ENCODE measurements around the gene GDI1. TPM values are rescaled to one million over a fixed set of nuclear protein-coding genes. Genes with fewer than 3 reads are reported as not detected.

The GDI1 gene
- total RNA-seq, 1 experiment from 2014 or later: 116 TPM

DNA sequence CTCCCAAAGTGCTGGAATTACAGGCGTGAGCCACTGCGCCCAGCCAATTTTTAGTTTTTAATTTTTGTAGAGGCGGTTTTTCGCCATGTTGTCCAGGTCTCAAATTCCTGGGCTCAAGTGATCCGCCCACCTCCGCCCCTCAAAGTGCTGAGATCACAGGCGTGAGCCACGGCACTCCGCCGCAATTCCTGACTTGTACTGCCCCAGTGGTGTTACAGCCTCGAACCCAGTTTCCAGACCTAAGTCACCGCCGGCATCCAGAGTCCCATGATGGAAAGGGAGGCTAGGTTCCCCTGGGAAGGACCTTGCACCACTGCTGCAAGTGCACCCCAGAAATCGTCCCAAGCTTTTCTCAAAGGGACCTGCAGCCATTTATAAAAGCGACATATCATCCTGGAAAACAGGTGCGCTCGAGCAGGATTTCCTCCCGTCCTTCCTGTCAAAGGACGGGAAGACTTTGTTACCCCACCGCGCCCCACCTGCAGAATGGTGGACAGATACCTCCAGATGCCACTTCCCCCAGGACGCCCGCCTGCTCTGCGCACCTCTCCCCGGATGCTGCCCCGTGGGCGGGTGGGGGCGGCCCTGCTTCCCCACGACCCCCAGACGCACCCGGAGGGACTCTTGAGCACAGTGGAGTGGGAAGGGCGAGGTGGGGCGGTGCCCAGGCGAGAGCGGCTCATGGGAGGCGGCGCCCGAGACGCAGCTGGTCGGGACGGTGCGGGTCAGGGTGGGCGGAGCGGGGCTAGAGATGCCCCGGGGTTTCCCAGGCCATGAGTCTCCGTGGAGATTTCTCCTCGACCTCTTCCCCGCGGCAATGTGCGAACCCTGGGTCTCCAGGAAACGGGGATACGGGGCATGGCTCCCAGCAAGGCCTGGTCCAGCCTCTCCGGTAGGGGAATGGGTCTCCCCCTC, 39.7 kb upstream of the GDI1 start:
- POLR2A ChIA-PET (ENCODE audit: unreplicated experiment): interaction anchor here (0.5 to 1.0 kb wide), 6 partner anchors 22 to 77 kb away, joined by 3 to 14 read pairs (median 4); no protein-coding TSS in a partner anchor
- intact Hi-C loops (cut with micrococcal nuclease; ENCODE audit: unreplicated experiment): loop anchor here (5.0 kb wide), 4 partner anchors 45 to 135 kb away; partner anchors contain the start of genes FAM50A, PLXNA3 and UBL4A

DNA sequence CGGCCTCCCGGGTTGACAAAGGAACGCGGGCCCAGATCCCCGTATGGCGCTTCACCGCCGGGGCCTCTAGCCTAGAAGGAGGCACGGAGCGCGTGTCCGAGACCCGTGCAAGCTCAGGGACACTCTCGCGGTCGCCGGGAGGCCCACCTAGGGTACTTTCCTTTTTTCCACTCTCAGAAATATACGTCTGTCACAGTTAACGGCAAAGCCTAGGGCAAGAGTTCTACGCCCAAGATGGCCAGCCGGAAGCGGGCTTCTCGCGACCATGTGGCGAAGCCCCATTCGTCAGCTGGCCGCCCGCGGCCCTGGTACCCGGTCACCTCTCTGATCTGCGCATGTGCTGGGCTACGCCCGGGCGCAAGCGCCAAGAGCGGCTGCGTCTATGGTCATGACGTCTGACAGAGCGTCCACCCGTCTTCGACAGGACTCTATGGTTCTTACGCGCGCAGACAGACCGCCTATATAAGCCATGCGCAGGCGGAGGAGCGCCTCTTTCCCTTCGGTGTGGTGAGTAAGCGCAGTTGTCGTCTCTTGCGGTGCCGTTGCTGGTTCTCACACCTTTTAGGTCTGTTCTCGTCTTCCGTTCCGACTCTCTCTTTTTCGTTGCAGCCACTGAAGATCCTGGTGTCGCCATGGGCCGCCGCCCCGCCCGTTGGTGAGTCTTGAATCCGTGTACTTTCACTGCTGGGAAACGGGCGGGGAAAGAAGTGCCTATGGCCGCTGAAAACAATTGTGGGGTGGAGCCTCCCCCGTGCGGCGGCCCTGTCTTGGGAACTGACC, 38.9 kb upstream of the GDI1 start, which contains the start of gene RPL10:
RPL10 (plus strand) TSS at position 490 of the 780 bp plus-strand sequence; CDS start at position 633, 143 bp downstream.
- Histone ChIP-seq H2AFZ (peak within 1 kb of the TSS; percentile 66; the same call in 1 of the 2 replicates), H3K4me1 (replicated peaks; ENCODE audit: insufficient read depth) (peaks cover 12% of the 10 kb centered on the region), H3K36me3 (ENCODE audit: low read depth) (peaks cover 20% of the 10 kb centered on the region), H3K4me3 (peak within 1 kb of the TSS; percentile 93), H3K27ac (peak within 1 kb of the TSS; percentile 97), H3K79me2 (ENCODE audit: low read depth) (peaks cover 29% of the 10 kb centered on the region), H3K27me3 (ENCODE audit: insufficient read depth, low read depth) (no peaks in the 10 kb centered on the region), H4K20me1 (ENCODE audit: insufficient read depth) (peaks cover 22% of the 10 kb centered on the region), H3F3A (ENCODE audit: insufficient read depth, low read depth) (peaks cover 52% of the 10 kb centered on the region), H3K9me2 (ENCODE audit: insufficient read depth) (no peaks in the 10 kb centered on the region), H3K9me3 (ENCODE audit: insufficient read depth, low read depth) (no peaks in the 10 kb centered on the region), H3K4me2 (peak within 1 kb of the TSS; percentile 94)
- intact Hi-C loops (cut with micrococcal nuclease; ENCODE audit: unreplicated experiment): loop anchor here (5.0 kb wide), 4 partner anchors 44 to 134 kb away; partner anchors contain the start of genes FAM50A, PLXNA3 and UBL4A
- CTCF ChIA-PET: interaction anchor here (1.2 to 4.4 kb wide), 2 partner anchors 11 to 24 kb away, joined by 5 to 14 read pairs; partner anchors contain the start of genes DNASE1L1 and FLNA
- no TSS peak for BruUV-seq (replicated peaks)
- peak; percentile 92 to 98 for DNase-seq
- POLR2A ChIA-PET (ENCODE audit: unreplicated experiment): interaction anchor here (0.5 to 0.7 kb wide), 3 partner anchors 27 to 76 kb away, joined by 4 to 14 read pairs (median 11); no protein-coding TSS in a partner anchor
- no peak for TF ChIP-seq EZH2 (IDR thresholded peaks at IDR 0.05; ENCODE audit: low read depth)
- TF ChIP-seq, protein P1, sequence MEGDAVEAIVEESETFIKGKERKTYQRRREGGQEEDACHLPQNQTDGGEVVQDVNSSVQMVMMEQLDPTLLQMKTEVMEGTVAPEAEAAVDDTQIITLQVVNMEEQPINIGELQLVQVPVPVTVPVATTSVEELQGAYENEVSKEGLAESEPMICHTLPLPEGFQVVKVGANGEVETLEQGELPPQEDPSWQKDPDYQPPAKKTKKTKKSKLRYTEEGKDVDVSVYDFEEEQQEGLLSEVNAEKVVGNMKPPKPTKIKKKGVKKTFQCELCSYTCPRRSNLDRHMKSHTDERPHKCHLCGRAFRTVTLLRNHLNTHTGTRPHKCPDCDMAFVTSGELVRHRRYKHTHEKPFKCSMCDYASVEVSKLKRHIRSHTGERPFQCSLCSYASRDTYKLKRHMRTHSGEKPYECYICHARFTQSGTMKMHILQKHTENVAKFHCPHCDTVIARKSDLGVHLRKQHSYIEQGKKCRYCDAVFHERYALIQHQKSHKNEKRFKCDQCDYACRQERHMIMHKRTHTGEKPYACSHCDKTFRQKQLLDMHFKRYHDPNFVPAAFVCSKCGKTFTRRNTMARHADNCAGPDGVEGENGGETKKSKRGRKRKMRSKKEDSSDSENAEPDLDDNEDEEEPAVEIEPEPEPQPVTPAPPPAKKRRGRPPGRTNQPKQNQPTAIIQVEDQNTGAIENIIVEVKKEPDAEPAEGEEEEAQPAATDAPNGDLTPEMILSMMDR (conservative IDR thresholded peaks at IDR 0.05): no peak

More for the DNA sequence above, 39.7 kb upstream of the GDI1 start:
- peaks cover 20% of the 10 kb centered on the region for H3K36me3 ChIP-seq (ENCODE audit: low read depth)
- H4K20me1 ChIP-seq (ENCODE audit: insufficient read depth): peaks cover 22% of the 10 kb centered on the region
- peak overlapping the region; percentile 66; the same call in 1 of the 2 replicates for H2AFZ ChIP-seq
- H3K79me2 ChIP-seq (ENCODE audit: low read depth): peaks cover 29% of the 10 kb centered on the region
- peaks cover 12% of the 10 kb centered on the region for H3K4me1 ChIP-seq (replicated peaks; ENCODE audit: insufficient read depth)
- peak overlapping the region; percentile 97 for H3K27ac ChIP-seq
- peak overlapping the region; percentile 93 for H3K4me3 ChIP-seq
- no peaks in the 10 kb centered on the region for H3K9me2 ChIP-seq (ENCODE audit: insufficient read depth)
- peak overlapping the region; percentile 94 for H3K4me2 ChIP-seq
- CTCF ChIA-PET: interaction anchor here (4.4 kb wide), 1 partner anchor 23 kb away, joined by 14 read pairs; the partner anchor contains the start of gene FLNA
- H3F3A ChIP-seq (ENCODE audit: insufficient read depth, low read depth): peaks cover 50% of the 10 kb centered on the region
- H3K27me3 ChIP-seq (ENCODE audit: insufficient read depth, low read depth): no peaks in the 10 kb centered on the region
- no peak for TF ChIP-seq EZH2 (IDR thresholded peaks at IDR 0.05; ENCODE audit: low read depth)
- TF ChIP-seq, protein P1 (conservative IDR thresholded peaks at IDR 0.05): no peak
- TSS peak; percentile 53 for BruUV-seq (replicated peaks)
- DNase-seq: peak; percentile 68 to 84
- H3K9me3 ChIP-seq (ENCODE audit: insufficient read depth, low read depth): no peaks in the 10 kb centered on the region

All from PC-9 (cell line).